Esophagus muscularis mucosa (tissue), 4 donors: ENCODE data around the gene KIF21A.

Experiments
- CTCF ChIP-seq, 3 experiments: fragments of 200-600 bp in 2 of 3; fragments of 450-650 bp in 1 of 3; sonication (generic) in 2 of 3; IDR thresholded peaks; one replicate each; pipeline ENCODE4 v1.5.1; 2017 to 2019; ENCODE audit warnings: antibody characterized with exemption in 3 of 3, mild to moderate bottlenecking in 2 of 3, moderate library complexity in 1 of 3
- EP300 ChIP-seq: sonication (generic); formaldehyde crosslinking; IDR thresholded peaks from one replicate; pipeline ENCODE4 v1.6.1; 2017; ENCODE audit warnings: antibody characterized with exemption
- POLR2A ChIP-seq: fragments of 450-650 bp; IDR thresholded peaks from one replicate; pipeline ENCODE4 v1.6.1; 2017; ENCODE audit warnings: antibody characterized with exemption, moderate library complexity, mild to moderate bottlenecking, low read depth
- POLR2AphosphoS5 ChIP-seq, 2 donors: sonication (generic); formaldehyde crosslinking; IDR thresholded peaks; one replicate each; pipeline ENCODE4 v1.6.1; 2017; ENCODE audit warnings: antibody characterized with exemption in 2 of 2

GRCh38 chr12:39327965-39328364 is 115.0 kb downstream of the KIF21A start:
- no peak for TF ChIP-seq POLR2AphosphoS5 (IDR thresholded peaks at IDR 0.05)
- TF ChIP-seq CTCF (IDR thresholded peaks at IDR 0.05): no peak
- TF ChIP-seq POLR2A: no peak
- TF ChIP-seq EP300: no peak
